ENCODE results near the gene CNTN6.

GRCh38 chr3:1446531-1446930 is 353.7 kb downstream of the CNTN6 start:
- TF ChIP-seq CTCF (IDR thresholded peaks at IDR 0.05) (no peak), POLR2A (IDR thresholded peaks at IDR 0.05) (no peak)

All from body of pancreas (tissue), 4 donors.